Activated CD8-positive, alpha-beta memory T cell treated with anti-CD3 and anti-CD28 coated beads, Interleukin-2, amount 10 ng/mL, durations not matched to agents 7 days and 5 days (primary cell): Measurements from ENCODE around the gene CST7. TPM values are rescaled to one million over a fixed set of nuclear protein-coding genes. Genes with fewer than 3 reads are reported as not detected.
A peak's percentile ranks its signal among the peaks of the same experiment; 100 is the strongest.
"Not testable (repeated sequence)": the region's sequence is repeated elsewhere in the genome, so short reads cannot be mapped to it uniquely, and the experiment has no call there.

Experiments
- ATAC-seq: fragments of 150-1000 bp; cut with Tn5 transposase; one replicate; pipeline ENCODE4 v1.10.0; 2021; ENCODE audit warnings: moderate library complexity
- CTCF ChIA-PET: fragments of 350-600 bp; sonication (Branson Sonifier 250); formaldehyde crosslinking; loops from one replicate; lab custom pipeline; 2021; ENCODE audit warnings: antibody characterized with exemption; lab: Charles Lee
- DNase-seq: peaks from one replicate; pipeline ENCODE4 v3.0.0-alpha.2; 2020
- H3K27ac Mint-ChIP-seq: one replicate; pipeline ENCODE4 v1.8.0; 2021; ENCODE audit warnings: mild to moderate bottlenecking, mixed read lengths
- H3K27me3 Mint-ChIP-seq: one replicate; pipeline ENCODE4 v1.8.0; 2021; ENCODE audit warnings: mixed read lengths
- H3K36me3 Mint-ChIP-seq: one replicate; pipeline ENCODE4 v1.8.0; 2021; ENCODE audit warnings: mild to moderate bottlenecking, mixed read lengths
- H3K4me1 Mint-ChIP-seq: one replicate; pipeline ENCODE4 v1.8.0; 2021; ENCODE audit warnings: mixed read lengths
- H3K4me3 Mint-ChIP-seq: one replicate; pipeline ENCODE4 v1.8.0; 2021; ENCODE audit warnings: mild to moderate bottlenecking, moderate library complexity, mixed read lengths
- H3K9me3 Mint-ChIP-seq: one replicate; pipeline ENCODE4 v1.8.0; 2022; ENCODE audit warnings: low read depth, mixed read lengths
- total RNA-seq, 2 experiments: library from RNA; stranded (reverse); gene quantifications; one replicate each; pipeline ENCODE4 v1.2.3, GENCODE V29; 2021

CST7 gene
- total RNA-seq, 2 experiments from 2014 or later, result 177 to 202 TPM

DNA sequence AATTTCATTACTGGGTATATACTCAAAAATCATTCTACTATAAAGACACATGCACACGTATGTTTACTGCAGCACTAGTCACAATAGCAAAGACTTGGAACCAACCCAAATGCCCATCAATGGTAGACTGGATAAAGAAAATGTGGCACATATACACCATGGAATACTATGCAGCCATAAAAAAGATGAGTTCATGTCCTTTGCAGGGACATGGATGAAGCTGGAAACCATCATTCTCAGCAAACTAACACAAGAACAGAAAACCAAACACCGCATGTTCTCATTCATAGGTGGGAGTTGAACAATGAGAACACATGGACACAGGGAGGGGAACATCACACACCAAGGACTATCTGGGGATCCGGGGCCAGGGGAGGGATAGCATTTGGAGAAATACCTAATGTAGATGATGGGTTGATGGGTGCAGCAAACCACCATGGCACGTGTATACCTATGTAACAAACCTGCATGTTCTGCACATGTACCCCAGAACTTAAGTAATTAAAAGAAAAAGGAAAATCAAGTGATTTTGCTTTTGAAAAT lies 602 bp upstream of the CST7 start:
- CTCF ChIA-PET, result interaction anchor here (1.6 to 4.7 kb wide), 3 partner anchors 12 to 17 kb away, joined by 3 to 33 read pairs (median 5); no protein-coding TSS in a partner anchor
- Mint-ChIP-seq H3K4me3 (peak overlapping the region; percentile 96), H3K9me3 (peaks cover 20% of the 10 kb centered on the region), H3K27ac (peak overlapping the region; percentile 100), H3K4me1 (peaks cover 55% of the 10 kb centered on the region), H3K36me3 (peaks cover 71% of the 10 kb centered on the region)
- not testable (repeated sequence) for H3K27me3 Mint-ChIP-seq, ATAC-seq, DNase-seq

DNA sequence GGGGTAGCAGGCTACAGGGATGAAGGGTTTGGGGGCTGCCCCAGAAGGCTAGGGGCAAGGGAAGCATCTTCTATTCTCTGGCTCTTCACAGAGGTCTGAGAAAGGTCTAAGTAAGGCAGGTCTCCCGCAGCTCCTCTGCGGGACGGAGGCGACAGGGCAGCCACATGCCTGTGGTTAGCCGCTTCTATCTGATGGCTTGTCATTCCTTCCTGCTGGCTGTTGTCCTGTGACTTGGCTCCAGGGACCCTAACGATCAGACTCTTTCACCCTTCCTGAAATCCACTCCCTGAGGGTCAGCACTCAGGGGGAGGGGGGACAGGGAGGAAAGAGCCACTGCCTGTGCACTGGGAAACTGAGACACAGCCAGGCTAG lies 673 bp downstream of the CST7 start:
- Mint-ChIP-seq H3K27ac (peak overlapping the region; percentile 100), H3K9me3 (peaks cover 15% of the 10 kb centered on the region), H3K4me1 (peaks cover 67% of the 10 kb centered on the region), H3K27me3 (no peaks in the 10 kb centered on the region), H3K4me3 (peak overlapping the region; percentile 96), H3K36me3 (peaks cover 70% of the 10 kb centered on the region)
- ATAC-seq (peak; percentile 15), DNase-seq (peak; percentile 74)
- CTCF ChIA-PET, result interaction anchor here (0.9 to 4.7 kb wide), 3 partner anchors 11 to 30 kb away, joined by 3 to 33 read pairs (median 5); no protein-coding TSS in a partner anchor

DNA sequence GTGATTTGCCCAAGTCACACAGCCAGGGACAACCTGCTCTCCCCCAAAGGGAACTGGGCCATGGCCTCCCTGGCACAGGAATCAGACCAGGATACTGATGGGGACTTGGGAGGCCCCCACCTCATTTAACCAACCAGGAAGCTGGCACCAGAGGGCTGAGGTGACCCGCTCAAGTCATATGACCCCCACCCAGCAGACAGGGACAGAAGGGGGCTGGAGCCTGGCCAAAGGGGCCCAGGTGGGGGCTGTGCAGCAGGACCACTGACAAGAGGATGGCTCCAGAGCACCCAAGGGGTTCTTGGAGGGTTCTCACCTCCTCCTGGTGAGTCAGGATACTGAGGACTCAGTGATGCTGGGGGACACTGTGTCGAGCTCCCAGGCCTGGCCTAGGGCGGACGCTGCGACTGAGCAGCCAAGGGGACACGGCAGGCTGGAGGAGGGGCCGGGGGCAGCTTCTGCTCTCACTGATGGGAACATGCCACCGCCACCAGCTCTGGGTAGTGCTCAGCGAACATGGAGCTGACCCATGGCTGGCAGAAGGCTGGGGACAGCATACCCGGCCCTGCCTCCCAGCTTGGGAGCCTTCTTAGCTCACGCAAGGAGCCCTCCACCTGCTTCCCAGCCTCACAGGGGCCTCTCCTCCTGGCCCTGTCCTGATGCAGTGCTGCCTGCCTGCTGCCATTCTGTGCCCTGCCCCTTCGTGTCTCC lies 1.2 kb downstream of the CST7 start:
- CTCF ChIA-PET, result interaction anchor here (0.9 to 4.7 kb wide), 3 partner anchors 11 to 31 kb away, joined by 3 to 33 read pairs (median 5); no protein-coding TSS in a partner anchor
- peak overlapping the region; percentile 100 for H3K27ac Mint-ChIP-seq

DNA sequence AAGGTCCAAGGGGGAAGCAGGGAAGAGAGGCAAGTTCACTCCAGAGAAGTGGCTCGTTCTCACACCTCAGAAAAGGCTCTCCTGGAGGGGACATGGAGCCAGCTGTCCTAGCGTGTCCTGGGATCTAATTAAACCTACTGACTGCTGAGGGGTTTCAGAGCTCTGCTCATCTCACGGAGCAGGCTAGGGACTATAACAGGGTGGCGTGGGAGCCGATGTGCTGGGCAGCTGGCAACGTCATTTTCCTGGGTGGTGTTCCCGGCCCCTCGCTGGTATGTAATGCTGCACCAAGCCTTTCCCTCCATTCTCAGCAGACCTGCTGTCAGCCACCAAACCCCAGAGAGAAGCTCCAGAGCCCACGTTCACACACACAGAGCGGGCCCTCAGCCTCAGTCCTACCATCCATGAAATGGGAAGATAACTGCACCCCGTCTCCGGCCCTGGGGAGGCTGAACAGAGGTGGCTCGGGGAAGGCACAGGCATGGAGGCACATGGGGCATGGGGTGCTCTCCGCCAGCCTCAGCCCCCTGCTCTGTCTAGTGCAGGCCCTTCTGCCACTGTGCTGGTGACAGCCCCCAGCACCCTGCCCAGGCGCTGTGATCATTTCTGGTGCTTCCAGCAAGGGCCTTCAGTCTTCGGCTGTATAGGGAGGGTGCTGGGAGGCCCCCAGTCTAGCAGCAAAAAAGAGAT lies 1.9 kb downstream of the CST7 start:
- CTCF ChIA-PET, result interaction anchor here (4.7 kb wide), 1 partner anchor 20 kb away, joined by 33 read pairs; no protein-coding TSS in a partner anchor
- Mint-ChIP-seq H3K4me1 (peaks cover 71% of the 10 kb centered on the region), H3K27me3 (no peaks in the 10 kb centered on the region), H3K4me3 (peak overlapping the region; percentile 96), H3K27ac (peak overlapping the region; percentile 100), H3K36me3 (peaks cover 68% of the 10 kb centered on the region), H3K9me3 (peaks cover 8% of the 10 kb centered on the region)
- peak; percentile 39 for DNase-seq
- ATAC-seq, result no peak

More for the DNA sequence above, 1.2 kb downstream of the CST7 start:
- Mint-ChIP-seq H3K4me1 (peaks cover 71% of the 10 kb centered on the region), H3K27me3 (no peaks in the 10 kb centered on the region), H3K4me3 (peak overlapping the region; percentile 96), H3K9me3 (peaks cover 14% of the 10 kb centered on the region), H3K36me3 (peaks cover 71% of the 10 kb centered on the region)
- DNase-seq, result peak; percentile 47
- no peak for ATAC-seq

DNA sequence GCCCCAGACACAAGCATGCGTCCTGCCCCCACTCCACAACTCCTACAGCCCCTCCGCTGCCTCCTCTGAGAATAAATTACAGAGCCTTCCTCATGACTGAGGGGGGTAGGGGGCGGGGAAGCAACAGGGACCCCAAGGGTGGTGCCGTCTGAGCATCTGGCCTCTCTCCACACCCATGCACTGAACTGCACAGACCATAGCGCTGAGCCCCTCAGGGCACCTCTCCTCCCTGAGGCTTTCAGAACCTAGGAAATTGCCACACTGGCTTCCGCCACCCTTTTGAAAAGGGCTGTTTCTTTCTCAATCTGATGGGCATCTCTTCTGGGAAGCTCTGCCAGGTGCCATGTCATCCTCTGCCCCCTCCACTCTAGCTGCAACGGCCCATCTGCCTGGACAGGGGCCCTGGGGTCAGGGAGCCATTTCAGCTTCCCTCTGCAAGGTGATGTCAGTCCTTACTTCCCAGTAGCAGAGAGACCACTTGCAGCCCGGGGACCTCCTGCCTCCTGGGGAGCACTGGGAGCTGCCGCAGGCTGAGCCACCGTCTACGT lies 2.5 kb downstream of the CST7 start:
- CTCF ChIA-PET, result interaction anchor here (1.5 to 4.7 kb wide), 3 partner anchors 9 to 20 kb away, joined by 3 to 33 read pairs (median 4); no protein-coding TSS in a partner anchor
- peak overlapping the region; percentile 96 for H3K4me3 Mint-ChIP-seq
- peak overlapping the region; percentile 100 for H3K27ac Mint-ChIP-seq
- H3K27me3 Mint-ChIP-seq, result no peaks in the 10 kb centered on the region
- H3K4me1 Mint-ChIP-seq, result peaks cover 75% of the 10 kb centered on the region
- ATAC-seq (no peak), DNase-seq (peak; percentile 40)
- H3K36me3 Mint-ChIP-seq, result peaks cover 61% of the 10 kb centered on the region
- H3K9me3 Mint-ChIP-seq, result peaks cover 8% of the 10 kb centered on the region

DNA sequence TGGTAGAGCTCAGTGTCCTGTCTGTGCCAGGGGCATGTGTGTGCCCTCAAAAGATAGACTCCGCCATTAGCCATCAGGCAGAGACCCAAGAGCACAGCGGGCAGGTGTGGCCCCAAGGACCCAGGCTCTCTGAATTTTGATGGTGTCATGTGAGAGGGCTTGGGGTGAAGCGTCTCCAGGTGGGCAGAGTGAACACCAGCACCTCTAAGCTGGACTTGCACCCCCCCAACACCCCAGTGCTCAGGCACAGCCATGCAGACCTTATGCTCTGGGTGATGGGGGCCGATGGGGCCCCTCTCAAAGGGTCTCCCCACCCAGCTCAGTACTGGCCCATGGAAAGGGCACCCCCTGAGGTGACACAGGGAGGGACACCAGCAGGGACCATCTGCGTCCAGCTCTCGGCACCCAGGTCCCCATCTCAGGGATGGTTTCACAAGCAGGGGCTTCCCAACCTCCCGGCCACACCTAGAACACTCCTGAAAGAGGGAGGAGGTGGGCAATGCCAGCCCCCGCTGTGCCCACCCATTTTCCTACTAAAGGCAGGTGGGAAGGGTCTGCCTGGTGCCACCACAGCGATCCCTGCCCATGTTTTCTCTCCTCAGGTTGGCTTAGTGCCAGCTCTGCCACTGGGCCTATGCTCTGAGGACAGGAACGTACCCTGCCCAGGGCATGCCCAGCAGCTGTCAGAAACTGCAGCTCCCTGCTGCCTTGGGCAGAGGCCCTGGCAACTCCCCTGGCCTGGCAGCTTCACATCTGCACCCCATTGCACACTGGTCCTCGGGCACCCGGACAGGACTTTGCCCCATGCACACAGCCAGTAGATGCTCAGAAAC lies 3.5 kb downstream of the CST7 start:
- peak overlapping the region; percentile 100 for H3K27ac Mint-ChIP-seq
- H3K9me3 Mint-ChIP-seq, result peaks cover 3% of the 10 kb centered on the region
- H3K27me3 Mint-ChIP-seq, result no peaks in the 10 kb centered on the region
- H3K4me1 Mint-ChIP-seq, result peaks cover 69% of the 10 kb centered on the region
- DNase-seq (peak; percentile 40), ATAC-seq (no peak)
- CTCF ChIA-PET, result interaction anchor here (1.5 to 4.7 kb wide), 4 partner anchors 8 to 21 kb away, joined by 3 to 39 read pairs (median 18); no protein-coding TSS in a partner anchor
- H3K4me3 Mint-ChIP-seq, result peak overlapping the region; percentile 96
- peaks cover 56% of the 10 kb centered on the region for H3K36me3 Mint-ChIP-seq

DNA sequence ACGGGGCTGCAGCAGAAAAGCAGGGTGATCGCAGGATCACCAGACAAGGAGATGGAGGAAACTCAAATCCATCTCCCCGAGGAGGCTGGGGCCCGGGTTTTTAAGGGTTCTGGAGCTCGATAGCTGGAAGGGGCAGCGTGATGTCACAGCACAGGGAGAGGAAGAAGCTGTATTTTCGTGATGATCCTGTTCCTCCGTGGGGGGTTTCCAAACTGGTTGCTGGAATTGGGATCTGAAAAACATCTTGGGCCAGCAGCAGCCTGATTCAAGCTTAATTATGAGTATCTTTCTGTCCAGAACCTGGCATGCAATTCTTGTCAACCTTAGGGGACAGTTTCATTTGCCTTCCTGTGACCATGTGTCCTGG lies 4.1 kb downstream of the CST7 start:
- CTCF ChIA-PET, result interaction anchor here (1.6 to 3.5 kb wide), 2 partner anchors 8 to 22 kb away, joined by 4 to 39 read pairs; no protein-coding TSS in a partner anchor
- H3K4me3 Mint-ChIP-seq, result peak overlapping the region; percentile 58
- peaks cover 54% of the 10 kb centered on the region for H3K36me3 Mint-ChIP-seq
- ATAC-seq, result no peak
- peaks cover 63% of the 10 kb centered on the region for H3K4me1 Mint-ChIP-seq
- DNase-seq, result peak; percentile 39
- peak overlapping the region; percentile 100 for H3K27ac Mint-ChIP-seq
- no peaks in the 10 kb centered on the region for H3K27me3 Mint-ChIP-seq
- no peaks in the 10 kb centered on the region for H3K9me3 Mint-ChIP-seq

DNA sequence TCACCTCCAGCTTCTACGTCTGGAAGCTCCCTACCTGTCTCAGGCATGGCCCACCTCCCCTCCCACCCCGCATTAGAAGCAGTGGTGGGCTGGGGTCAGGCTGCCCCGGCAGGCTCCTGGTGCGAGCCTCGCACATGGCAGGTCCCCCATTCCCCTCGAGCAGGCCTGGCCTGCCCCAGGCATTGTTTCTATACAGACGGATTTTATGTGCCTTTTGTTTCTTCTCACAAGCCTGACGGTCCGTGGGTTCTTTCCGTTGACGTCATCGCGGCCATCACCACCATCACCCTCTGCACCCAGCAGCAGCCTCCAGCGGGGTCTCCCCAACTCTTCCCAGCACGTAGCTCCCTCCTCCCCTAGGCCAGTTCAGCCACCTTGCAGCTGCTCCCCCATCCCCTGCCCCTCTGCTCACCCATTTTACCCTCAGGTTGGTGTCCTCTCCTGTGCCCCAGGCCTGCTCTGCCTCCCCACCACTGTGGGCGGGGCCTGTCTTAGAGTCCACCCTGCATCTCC lies 4.6 kb downstream of the CST7 start:
- H3K36me3 Mint-ChIP-seq, result peaks cover 51% of the 10 kb centered on the region
- CTCF ChIA-PET, result interaction anchor here (1.7 to 3.5 kb wide), 2 partner anchors 22 to 112 kb away, joined by 3 to 39 read pairs; no protein-coding TSS in a partner anchor
- no peak for ATAC-seq
- peak; percentile 61 for DNase-seq
- peaks cover 58% of the 10 kb centered on the region for H3K4me1 Mint-ChIP-seq
- H3K27ac Mint-ChIP-seq, result peak overlapping the region; percentile 100
- no peaks in the 10 kb centered on the region for H3K27me3 Mint-ChIP-seq
- H3K9me3 Mint-ChIP-seq, result no peaks in the 10 kb centered on the region
- H3K4me3 Mint-ChIP-seq, result peak overlapping the region; percentile 58

DNA sequence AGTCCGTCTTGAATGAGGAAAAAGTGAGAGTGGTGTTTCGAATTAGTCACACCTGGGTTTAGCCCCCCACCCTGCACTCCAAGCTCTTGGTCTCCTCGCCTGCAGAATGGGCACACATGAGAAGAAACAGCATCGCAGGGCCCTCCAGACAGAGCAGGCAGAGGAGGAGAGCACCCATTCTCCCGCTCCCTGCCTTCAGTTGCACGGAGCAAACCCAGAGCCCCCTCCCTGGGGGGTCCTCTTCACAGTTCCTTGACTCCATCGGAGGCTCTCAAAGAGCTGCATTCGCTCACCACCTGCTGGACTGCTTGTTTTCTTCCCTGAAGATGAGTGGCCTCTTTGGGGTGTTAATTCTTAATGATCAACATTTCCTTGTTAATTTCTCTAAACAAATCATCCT lies 5.1 kb downstream of the CST7 start:
- H3K4me1 Mint-ChIP-seq, result peaks cover 55% of the 10 kb centered on the region
- CTCF ChIA-PET, result interaction anchor here (0.8 to 3.5 kb wide), 5 partner anchors 10 to 112 kb away, joined by 3 to 39 read pairs (median 4); no protein-coding TSS in a partner anchor
- no peaks in the 10 kb centered on the region for H3K9me3 Mint-ChIP-seq
- peak overlapping the region; percentile 100 for H3K27ac Mint-ChIP-seq
- H3K4me3 Mint-ChIP-seq, result peak overlapping the region; percentile 58
- no peaks in the 10 kb centered on the region for H3K27me3 Mint-ChIP-seq
- no peak for ATAC-seq
- peaks cover 48% of the 10 kb centered on the region for H3K36me3 Mint-ChIP-seq
- no peak for DNase-seq

DNA sequence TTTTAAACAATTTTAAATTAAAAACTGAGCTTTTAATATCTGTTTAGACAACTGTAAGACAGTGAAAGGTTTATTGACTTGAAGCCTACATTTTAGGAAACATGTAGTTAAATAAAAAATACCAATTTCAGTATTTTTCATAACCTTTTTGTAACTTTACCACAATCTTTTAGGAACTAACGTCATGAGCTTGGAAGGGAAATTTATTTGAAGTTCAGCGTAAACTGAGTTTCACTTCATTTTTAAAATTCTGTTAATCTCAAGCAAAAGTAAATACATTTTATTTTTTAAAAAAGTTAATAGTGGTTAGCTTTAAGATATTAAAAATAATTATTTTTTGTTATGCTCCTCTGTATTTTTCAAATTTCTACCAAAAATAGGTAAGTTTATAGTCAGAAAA lies 5.5 kb downstream of the CST7 start:
- Mint-ChIP-seq H3K4me3 (peak overlapping the region; percentile 42), H3K4me1 (peaks cover 58% of the 10 kb centered on the region)

DNA sequence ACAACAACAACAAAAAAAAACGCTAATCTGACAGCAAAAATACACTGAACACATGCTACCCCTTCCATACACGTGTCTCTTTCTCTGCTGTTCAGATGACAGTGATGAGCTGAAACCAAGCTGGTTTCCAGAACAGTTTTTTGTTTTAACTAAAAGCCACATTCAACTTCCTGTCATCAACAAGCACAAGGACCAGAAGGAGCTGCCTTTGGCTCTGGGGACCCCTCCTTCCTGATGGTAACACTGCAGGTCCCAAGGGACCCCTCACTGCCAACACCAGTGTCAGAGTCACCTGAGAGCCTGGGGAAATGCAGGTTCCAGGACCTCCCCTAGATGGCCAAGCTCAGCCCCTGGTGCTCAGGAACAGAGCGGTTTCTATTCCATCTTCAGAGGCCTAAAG lies 6.0 kb downstream of the CST7 start:
- H3K4me1 Mint-ChIP-seq, result peaks cover 61% of the 10 kb centered on the region
- H3K27me3 Mint-ChIP-seq, result no peaks in the 10 kb centered on the region
- peak; percentile 62 for DNase-seq
- CTCF ChIA-PET, result interaction anchor here (0.7 to 3.5 kb wide), 8 partner anchors 9 to 927 kb away, joined by 3 to 39 read pairs (median 4); no protein-coding TSS in a partner anchor
- H3K27ac Mint-ChIP-seq, result peak overlapping the region; percentile 86
- peak overlapping the region; percentile 42 for H3K4me3 Mint-ChIP-seq
- H3K36me3 Mint-ChIP-seq, result peaks cover 46% of the 10 kb centered on the region
- no peaks in the 10 kb centered on the region for H3K9me3 Mint-ChIP-seq
- peak; percentile 54 for ATAC-seq

More for the DNA sequence above, 5.5 kb downstream of the CST7 start:
- Mint-ChIP-seq H3K27ac (peak overlapping the region; percentile 100), H3K27me3 (no peaks in the 10 kb centered on the region), H3K9me3 (no peaks in the 10 kb centered on the region), H3K36me3 (peaks cover 48% of the 10 kb centered on the region)
- CTCF ChIA-PET, result interaction anchor here (0.8 to 3.5 kb wide), 5 partner anchors 10 to 111 kb away, joined by 3 to 39 read pairs (median 4); no protein-coding TSS in a partner anchor
- no peak for ATAC-seq
- no peak for DNase-seq
